Stimulated activated CD4-positive, alpha-beta T cell treated with anti-CD3 and anti-CD28 coated beads, Interleukin-15, amount 100 ng/mL, for 24 hours (primary cell): ENCODE results near the gene ADAMTS2.
"Not testable (repeated sequence)": the region's sequence is repeated elsewhere in the genome, so short reads cannot be mapped to it uniquely, and the experiment has no call there.

Experiments
- DNase-seq: peaks from one replicate; pipeline ENCODE4 v3.0.0-alpha.2; 2020

ADAMTS2 gene

GRCh38 chr5:179324316-179324715 lies 20.9 kb downstream of the ADAMTS2 start:
- DNase-seq: not testable (repeated sequence)

DNA sequence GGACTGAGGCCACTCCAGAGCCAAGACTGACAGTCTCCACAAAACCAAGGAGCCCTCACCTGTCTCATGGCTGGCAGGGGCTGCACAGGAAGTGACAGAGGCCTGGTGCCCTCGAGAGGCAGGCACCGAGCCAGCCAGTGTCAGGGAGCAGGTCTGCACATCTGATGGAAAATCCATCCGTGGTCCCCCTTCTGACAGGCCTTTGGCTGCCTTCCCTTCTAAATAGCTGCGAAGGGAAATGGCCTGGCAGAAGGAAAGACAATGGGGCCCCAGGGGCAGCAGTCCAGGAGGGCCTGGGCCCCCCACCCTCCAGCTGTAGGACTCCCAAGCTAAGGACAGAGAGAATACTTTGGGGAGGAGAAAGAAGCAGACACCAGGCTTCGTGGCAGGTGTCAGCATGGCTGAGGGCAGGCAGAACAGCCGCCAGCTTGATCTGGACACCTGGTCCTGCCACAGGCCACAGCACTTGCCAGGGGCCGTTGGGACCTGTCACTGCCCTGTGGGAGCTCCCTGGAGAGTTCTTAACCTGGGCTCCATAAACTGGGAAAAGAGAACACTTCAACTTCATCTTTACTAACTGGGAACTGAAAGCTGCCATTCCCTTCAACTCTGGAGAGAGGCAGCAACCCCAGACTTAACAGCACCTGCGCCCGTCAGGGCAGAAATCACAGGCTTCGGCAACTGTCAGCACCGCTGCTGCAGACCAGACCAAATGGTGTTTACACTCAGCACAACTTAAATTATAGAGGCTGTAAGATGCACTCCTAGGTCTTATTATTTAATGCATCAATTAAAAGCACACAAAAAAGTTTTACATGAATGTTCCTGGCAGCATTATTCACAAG lies 22.0 kb downstream of the ADAMTS2 start:
- no peak for DNase-seq

- no peak for DNase-seq
Measured at GRCh38 chr5:179322071-179323025, 22.9 kb downstream of the ADAMTS2 start.

DNA sequence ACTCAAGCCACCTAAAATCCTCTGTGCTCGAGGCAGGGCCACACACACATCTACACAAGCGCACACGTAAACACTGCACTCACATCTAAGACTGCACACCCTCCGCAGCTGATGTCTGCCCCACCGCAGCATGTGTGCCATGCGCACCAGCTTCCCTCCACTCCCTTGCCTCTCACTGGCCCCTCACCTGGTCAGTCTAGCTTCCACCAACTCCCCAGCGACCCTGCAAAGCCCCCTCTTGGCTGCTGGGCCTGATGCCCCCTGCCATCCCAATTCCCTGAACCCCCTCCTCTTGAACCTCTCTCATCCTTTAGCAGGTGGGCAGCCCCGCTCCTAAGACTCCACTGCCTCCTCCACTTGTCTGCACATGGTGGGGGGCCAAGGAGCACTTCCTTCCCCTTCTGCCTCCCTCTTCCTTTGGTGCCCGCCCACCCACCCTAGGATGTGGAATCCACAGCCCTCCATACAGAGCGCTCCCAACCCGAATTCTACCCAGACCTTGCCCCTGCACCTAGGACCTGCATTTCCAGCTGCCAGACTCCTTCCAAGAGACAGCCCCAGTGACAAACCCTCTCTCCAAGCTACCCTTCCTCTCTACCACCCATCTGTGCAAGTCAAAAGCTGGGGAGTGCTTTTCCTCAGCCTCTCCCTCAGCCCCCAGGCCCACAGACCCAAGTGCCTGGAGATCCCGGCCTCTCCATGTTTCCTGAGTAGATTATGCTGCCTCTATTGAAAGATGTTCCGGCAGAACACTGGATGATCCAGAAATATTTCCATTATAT lies 23.9 kb downstream of the ADAMTS2 start:
- no peak for DNase-seq

GRCh38 chr5:179319741-179320281 lies 25.4 kb downstream of the ADAMTS2 start:
- DNase-seq: no peak

- DNase-seq: no peak
Measured at GRCh38 chr5:179319123-179319522, 26.1 kb downstream of the ADAMTS2 start.

- DNase-seq: no peak
Measured at GRCh38 chr5:179318221-179318955, 26.9 kb downstream of the ADAMTS2 start.

- DNase-seq: no peak
Measured at GRCh38 chr5:179317411-179318220, 27.6 kb downstream of the ADAMTS2 start.

DNA sequence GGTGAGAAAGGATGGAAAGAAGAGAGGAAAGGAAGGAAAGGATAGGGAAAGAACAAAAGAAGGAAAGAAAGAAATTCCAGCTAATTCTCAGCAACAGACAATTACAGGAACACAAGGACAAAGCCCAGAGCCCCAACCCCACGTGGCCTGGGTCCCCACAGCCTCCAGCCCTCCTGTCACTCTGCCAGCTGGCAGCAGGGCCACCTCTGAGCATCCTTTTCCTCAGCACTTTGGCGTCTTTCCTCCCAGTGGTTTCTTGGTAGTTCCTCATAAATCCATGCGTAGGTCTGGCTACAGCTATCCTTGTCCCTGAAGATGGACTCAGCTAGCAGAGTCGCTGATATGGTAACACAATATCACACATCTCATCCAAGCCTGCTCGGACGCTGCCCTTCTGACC lies 28.3 kb downstream of the ADAMTS2 start:
- DNase-seq: no peak

GRCh38 chr5:179316111-179316551 lies 29.1 kb downstream of the ADAMTS2 start:
- DNase-seq: no peak

- no peak for DNase-seq
Measured at GRCh38 chr5:179315356-179315890, 29.8 kb downstream of the ADAMTS2 start.

GRCh38 chr5:179314606-179315355 lies 30.5 kb downstream of the ADAMTS2 start:
- no peak for DNase-seq

GRCh38 chr5:179313849-179314521 lies 31.3 kb downstream of the ADAMTS2 start:
- DNase-seq: no peak

DNA sequence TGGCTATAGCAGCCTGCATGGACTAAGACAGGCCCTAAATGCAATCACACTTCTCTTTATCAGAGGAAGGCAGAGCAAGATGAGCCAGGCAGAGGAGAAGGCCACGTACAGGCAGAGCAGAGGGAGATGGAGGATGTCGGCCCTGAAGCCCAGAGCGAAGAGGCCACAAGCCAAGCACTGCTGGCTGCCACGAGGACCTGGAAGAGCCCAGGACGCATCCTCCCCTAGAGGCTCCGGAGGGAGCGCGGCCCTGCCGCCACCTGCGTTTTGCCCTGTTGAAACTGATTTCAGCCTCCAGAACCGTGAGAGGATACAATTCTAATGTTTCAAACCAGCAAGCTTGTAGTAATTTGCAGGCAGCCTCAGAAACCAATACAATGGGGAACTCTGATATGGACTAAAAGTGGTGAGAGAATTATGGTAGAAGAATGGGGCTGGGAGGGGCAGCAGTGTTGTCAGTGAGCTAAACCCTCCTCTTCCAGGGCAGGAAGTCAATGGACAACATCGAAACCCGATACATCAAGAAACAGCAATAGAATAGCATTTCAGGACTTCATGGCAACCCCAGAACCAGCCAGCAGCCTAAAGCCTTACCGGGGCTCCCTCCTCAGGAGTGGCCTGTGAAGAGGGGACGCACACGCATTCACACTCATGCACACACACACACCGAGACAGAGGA lies 32.6 kb downstream of the ADAMTS2 start:
- no peak for DNase-seq

DNA sequence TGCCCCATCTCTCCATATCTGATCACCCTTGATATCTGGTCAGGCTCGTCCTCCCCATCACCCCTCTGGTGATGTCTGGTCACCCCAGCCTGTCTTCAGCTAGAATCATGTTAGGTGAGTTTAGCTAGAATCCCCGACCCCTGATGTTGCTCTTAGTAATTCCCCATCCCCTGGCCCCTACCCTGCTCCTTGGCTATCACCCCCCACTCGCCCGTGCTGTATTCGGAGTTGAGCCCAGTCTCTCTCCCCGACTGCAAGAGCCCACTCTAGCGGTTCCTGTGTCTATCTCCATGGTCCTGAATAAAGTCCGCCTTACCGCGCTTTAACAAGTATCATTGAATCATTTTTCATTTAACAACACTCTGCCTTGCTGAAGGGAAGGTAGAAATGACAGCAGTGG lies 33.7 kb downstream of the ADAMTS2 start:
- no peak for DNase-seq

GRCh38 chr5:179311091-179311470 lies 34.2 kb downstream of the ADAMTS2 start:
- DNase-seq: no peak

GRCh38 chr5:179310439-179311090 lies 34.7 kb downstream of the ADAMTS2 start:
- no peak for DNase-seq

GRCh38 chr5:179309751-179310320 lies 35.4 kb downstream of the ADAMTS2 start:
- no peak for DNase-seq
